Kasumi-1 (cell line): ENCODE measurements around the gene DGKD.
"Not testable (repeated sequence)": the region's sequence is repeated elsewhere in the genome, so short reads cannot be mapped to it uniquely, and the experiment has no call there.

ENCODE experiments used
- DNase-seq, 2 experiments: peaks; one replicate each; lab custom pipeline; 2025; lab: John Stamatoyannopoulos, UW

DGKD gene

GRCh38 chr2:233353769-233354499, at the start of gene DGKD:
DGKD (plus strand) TSS chr2:233354494; CDS start chr2:233354519, 25 bp downstream.
- peak in 1 of 2 experiments; percentile 7 for DNase-seq

- DNase-seq = no peak
Observed at GRCh38 chr2:233307565-233307964, 46.7 kb upstream of the DGKD start, which contains the start of gene SAG. SAG (plus strand) TSS chr2:233307816; CDS start chr2:233309190, 1,374 bp downstream.

- DNase-seq = no peak
Observed at GRCh38 chr2:233311241-233311926, 42.9 kb upstream of the DGKD start.

- no peak for DNase-seq
Observed at GRCh38 chr2:233312874-233313273, 41.4 kb upstream of the DGKD start.

- DNase-seq = no peak
Observed at GRCh38 chr2:233314180-233314925, 39.9 kb upstream of the DGKD start.

DNA sequence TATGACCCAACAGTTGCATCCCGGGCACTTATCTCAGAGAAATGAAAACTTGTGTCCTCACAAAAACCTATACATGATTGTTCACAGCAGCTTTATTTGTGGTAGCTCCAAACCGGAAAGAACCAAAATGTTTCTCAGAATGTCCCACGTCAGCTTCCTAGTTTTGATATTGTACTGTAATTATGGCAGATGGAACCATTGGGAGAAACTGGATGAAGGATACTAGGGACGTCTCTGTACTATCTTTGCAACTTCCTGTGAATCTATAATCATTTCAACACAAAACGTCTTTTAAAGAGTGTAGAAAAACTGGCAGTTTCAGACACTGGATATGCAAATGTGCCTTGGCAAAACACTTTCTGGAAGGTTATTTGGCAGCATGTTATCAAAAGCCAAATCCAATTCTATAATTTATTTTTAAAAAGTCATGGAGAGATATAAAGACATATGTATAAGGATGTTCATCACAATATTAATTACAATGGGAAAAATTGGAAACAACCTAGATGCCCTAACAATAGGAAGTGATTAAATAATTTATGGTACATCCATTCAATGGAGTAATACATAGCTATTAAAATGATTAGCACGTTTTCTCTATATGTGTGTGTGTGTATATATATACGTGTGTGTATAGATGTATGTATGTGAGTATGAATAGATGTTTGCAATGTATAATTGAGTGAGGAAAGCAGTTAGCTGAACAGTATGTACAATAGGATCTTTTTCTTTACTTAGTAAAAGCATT, 36.9 kb upstream of the DGKD start:
- DNase-seq = no peak

GRCh38 chr2:233319256-233319655, 35.0 kb upstream of the DGKD start:
- DNase-seq = no peak

- DNase-seq = no peak
Observed at GRCh38 chr2:233320470-233320869, 33.8 kb upstream of the DGKD start.

DNA sequence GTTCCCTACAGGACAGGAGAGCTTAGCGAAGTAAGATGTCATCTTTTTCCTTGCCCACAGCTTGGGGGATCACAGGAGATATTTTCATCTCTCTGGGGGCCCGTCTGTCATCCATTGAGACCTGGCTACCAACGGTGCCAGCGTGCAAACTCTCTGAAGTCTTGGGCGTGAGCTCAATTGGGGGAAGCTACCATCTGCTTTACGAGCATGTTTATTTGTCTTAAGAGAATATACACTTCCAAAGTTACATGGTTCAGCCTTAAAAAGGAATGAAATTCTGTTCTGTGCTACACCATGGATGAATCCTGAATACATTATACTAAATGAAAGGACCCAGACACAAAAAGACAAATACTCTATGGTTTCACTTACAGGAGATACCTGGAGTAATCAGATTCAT, 33.1 kb upstream of the DGKD start:
- DNase-seq = no peak

DNA sequence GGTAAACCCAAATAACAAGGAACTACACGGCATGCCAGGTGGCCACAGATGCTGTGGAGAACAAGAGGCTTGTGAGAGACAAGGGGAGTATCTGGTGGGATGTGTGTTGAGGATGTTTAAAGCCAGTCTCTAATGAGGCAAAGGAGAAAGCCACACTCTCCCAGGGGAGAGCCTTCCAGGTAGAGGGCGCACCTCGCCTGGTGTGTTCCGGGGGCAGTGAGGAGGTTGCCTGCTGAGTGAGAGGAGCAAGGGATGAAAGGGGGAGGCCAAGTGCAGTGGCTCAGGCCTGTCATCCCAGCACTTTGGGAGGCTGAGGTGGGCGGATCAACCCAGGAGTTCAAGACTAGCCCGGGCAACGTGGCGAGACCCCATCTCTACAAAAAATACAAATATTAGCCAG, 30.4 kb upstream of the DGKD start:
- DNase-seq = no peak

DNA sequence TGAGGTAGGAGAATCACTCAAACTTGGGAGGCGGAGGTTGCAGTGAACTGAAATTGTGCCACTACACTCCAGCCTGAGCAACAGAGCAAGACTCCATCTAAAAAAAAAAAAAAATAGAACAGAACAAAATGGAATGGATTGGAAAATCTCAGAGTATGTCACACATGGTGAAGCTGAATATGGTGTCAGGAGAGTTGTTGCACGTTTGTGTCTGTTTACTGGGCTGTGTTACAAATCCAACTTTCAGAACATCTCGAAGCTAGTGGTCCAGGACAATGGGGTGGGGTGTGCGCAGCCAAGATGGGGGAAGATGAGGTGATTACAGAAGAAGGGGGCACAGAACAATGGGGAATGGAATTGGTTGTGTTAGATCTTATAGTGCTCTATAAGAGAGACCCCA, 29.0 kb upstream of the DGKD start:
- no peak for DNase-seq

GRCh38 chr2:233325814-233326213, 28.5 kb upstream of the DGKD start:
- no peak for DNase-seq

DNA sequence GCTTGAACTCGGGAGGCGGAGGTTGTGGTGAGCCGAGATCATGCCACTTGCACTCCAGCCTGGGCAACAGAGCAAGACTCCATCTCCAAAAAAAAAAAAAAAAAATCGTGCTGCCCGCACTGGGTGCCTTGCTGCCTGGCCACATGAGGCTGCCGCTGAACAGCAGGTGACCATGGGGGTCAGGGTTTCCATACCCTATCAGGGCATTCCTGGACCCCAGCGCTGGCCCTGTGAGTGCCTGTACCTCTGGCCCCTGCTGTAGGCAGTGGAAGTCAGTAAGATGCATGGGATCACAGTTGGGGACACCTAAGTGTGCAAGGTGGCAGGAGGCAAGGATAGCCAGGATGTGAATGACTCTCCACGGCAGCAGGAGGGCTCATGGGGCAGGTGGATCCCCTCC, 27.8 kb upstream of the DGKD start:
- no peak for DNase-seq

GRCh38 chr2:233328922-233329321, 25.4 kb upstream of the DGKD start:
- no peak for DNase-seq

- DNase-seq = no peak
Observed at GRCh38 chr2:233329489-233330135, 24.7 kb upstream of the DGKD start.

- peak; percentile 93 to 94 for DNase-seq
Observed at GRCh38 chr2:233331536-233331935, 22.8 kb upstream of the DGKD start.

- DNase-seq = no peak
Observed at GRCh38 chr2:233332125-233332524, 22.2 kb upstream of the DGKD start.

GRCh38 chr2:233334915-233335314, 19.4 kb upstream of the DGKD start:
- DNase-seq = no peak

DNA sequence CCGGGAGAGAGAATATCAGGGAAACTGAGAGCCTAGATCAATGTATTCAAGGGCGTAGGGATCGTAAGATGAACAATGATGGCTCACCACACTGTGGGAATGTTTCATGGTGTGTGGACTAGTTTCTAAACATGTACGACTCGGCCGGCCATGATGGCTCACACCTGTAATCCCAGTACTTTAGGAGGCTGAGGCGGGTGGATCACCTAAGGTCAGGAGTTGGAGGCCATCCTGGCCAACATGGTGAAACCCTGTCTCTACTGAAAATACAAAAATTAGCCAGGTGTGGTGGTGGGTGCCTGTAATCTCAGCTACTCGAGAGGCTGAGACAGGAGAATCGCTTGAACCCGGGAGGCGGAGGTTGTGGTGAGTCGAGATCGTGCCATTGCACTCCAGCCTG, 18.2 kb upstream of the DGKD start:
- not testable (repeated sequence) for DNase-seq

DNA sequence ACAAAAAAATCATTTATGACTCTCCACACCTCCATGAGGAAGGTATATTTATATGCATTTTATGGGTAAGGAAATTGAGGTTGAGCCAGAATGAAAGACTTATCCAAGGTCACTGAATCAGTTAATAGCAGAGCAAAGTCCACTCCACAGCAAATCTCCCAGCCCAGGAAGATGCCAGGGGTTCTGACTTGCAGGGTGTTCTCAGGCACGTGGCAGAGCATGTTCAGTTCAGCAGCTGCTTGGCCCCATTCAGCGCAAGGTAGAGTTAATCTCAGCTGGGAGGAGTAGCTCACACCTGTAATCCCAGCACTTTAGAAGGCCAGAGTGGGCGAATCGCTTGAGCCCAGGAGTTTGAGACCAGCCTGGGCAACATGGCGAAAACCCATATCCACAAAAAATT, 17.8 kb upstream of the DGKD start:
- no peak for DNase-seq

DNA sequence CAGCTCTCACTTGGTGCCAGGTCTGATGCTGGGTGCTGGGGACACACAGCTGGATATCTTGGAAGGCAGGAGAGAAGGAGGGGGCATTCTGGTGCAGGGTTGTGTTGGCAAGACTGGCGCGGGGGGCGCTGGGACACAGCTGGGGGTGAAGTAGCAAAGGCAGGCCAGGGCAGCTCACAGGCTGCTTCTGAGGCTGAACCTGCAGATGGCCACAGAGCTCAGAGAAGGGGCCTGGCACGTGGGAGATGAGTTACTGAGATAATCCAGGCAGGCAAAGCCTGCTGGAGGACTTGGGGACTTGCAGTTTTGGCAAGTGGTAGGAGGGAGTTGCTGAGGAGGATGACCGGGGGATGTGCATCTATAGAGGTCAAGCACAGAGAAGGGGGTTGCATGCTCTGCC, 16.2 kb upstream of the DGKD start:
- DNase-seq = no peak
